GM12873 (cell line): Measurements from ENCODE around the gene CMSS1.

Experiments
- TF ChIP-seq, protein P1 (sequence below): IDR thresholded peaks from 2 replicates; pipeline ENCODE4 v1.5.1; 2012; ENCODE audit warnings: low read depth, mild to moderate bottlenecking, moderate library complexity, low read length, control low read depth; ENCODE audit not compliant: insufficient read depth; ENCODE audit errors: missing control alignments

Gene CMSS1

DNA sequence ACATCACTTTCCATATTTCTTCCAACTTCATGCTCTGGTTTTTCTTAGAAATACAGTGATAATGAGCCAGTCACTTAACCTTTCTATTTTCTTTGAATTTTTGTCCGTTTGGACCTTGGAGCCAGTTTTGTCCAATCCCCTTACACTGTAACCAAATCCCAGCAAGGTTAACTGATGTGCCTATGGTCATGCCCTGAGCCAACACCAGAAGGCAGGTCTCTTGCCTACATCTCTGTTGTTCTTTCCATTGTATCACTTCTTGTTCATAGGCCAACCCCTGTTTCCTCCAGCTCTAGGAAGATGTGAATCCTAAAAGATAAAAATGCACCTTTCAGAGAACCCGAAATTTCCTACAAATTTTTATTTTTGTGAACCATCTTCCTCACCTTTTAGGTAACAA is 122.7 kb downstream of the CMSS1 start:
- TF ChIP-seq, protein P1, sequence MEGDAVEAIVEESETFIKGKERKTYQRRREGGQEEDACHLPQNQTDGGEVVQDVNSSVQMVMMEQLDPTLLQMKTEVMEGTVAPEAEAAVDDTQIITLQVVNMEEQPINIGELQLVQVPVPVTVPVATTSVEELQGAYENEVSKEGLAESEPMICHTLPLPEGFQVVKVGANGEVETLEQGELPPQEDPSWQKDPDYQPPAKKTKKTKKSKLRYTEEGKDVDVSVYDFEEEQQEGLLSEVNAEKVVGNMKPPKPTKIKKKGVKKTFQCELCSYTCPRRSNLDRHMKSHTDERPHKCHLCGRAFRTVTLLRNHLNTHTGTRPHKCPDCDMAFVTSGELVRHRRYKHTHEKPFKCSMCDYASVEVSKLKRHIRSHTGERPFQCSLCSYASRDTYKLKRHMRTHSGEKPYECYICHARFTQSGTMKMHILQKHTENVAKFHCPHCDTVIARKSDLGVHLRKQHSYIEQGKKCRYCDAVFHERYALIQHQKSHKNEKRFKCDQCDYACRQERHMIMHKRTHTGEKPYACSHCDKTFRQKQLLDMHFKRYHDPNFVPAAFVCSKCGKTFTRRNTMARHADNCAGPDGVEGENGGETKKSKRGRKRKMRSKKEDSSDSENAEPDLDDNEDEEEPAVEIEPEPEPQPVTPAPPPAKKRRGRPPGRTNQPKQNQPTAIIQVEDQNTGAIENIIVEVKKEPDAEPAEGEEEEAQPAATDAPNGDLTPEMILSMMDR: no peak

DNA sequence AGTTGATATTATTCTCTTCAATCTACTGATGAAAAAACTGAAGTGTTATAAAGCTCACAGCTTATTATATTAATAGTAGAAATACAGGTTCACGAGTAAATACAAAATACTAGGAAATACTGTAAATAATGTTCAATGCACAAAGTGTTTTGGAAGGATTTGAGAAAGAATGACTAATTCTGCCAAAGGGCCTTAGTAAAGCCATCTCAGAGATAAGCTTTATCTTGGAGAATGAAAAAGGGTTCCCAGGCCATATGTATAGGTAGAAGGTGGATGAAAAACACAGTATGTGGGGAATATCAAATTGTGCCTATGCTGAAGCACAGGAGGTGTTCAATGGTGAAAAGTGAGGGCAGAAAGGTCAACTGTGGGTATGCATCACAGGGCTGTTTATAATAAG is 123.5 kb downstream of the CMSS1 start:
- TF ChIP-seq, protein P1: no peak

DNA sequence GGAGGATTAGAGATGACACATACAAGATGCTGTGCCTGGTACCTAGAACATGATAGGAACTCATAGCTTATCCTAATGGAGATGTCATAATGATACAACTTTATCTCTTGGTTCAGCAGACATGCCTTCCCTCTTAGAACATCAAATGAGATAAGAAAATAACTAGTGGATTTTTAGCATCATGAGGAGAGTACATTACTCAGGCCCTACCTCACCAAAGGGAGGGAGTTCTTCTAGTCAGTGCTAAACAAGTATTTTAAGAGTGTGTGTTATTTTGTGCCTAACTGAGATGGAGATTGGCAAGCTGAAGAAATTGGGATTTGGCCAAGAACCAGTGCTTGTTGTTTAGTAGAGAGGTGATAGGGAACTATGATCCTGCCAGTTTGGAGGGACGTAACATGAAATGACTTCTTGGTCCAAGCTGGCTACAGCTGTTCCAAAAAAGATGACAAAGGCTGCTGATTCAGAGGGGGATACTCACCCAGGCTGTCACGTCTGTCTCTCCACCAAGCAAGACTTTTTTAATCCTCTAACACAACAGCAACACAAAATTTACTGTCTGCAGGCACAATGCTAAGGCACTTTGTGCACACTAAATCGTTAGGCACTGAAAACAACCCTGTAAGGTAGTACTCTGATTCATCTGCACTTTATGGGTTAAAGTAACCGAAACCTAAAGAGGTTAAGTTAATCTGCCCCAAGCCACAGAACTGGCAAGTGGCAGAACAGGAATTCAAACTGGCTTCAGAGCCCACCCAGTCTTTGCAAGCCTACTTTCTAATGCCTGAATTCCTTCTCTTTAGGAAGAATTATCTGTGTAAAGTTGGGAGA is 126.5 kb downstream of the CMSS1 start:
- TF ChIP-seq, protein P1: no peak

DNA sequence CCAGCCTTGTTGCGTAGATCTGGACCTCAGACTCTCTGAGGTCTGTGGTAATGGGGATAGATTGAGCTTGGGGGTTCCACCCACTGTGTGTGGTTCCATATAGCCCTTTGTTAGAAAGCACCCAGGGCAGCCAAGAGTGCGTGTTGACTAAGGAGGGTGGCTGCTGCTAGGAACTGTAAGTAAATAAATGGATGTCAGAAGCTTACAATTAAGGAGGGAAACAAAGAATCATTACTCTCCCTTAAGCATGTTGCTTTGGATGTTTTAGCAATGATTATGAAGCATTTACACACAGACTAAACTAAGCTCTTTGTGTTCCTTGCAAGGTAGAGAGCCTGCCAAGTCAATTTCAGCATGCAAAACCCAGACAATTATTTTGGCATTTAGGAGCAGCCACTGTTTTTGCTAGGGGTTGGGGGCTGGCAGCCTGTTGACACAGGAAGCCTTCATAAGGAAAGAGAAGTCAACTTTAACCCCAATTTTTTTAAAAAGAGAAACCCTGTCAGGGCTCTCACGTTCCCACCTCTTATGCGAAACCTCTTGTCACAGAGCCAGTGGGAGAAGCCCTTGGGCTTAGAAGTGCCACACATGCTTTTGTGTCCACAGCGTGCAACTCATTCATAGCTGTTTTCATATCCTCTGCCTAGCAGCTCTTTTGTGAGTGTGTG is 127.8 kb downstream of the CMSS1 start:
- TF ChIP-seq, protein P1: no peak

DNA sequence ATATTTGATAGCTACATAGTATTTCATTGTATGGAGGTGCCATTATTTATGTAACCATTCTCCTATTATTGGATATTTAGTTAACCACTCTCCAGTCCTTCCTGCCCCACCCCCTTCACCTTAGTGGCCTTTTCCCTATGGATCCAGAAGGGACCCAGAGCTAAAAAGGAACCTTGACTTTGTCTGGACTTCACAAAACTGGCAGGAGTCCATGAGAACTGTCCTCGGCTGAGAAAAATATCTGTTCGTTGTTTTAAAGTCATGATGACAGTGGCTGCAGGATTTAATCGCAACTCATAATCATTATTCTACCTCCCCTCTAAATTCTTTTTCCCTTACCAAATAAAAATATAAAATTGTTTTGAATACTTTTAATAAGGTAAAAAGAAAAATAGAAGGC is 129.7 kb downstream of the CMSS1 start:
- TF ChIP-seq, protein P1: no peak

DNA sequence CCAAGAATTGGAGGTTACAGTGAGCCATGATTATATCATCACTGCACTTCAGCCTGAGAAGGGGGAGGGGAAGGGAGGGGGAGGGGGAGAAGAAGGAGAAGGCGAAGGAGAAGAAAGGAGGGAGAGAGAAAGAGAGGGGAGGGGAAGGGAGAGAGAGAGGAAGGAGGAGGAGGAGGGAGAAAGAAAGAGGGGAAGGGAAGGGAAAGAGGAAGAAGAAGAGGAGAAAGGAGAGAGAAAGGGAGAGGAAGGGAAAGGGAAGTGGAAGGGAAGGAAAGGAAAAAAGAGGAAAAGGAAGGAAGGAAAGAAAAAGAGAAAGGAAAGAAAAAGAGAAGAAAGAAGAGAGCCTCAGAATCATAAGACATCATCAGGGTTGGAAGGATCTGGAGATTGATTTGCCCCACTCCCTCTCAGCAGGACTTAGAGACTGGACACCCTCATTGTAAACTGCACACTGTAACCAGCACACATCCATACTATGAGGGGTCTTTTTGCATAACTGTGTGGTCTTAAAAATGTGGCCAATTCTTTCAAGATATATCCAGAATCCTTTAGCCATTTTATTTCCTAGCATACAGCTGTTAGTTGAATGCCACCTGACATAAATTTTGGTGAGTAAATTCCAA is 130.9 kb downstream of the CMSS1 start:
- TF ChIP-seq, protein P1: no peak
